GM19372 (cell line): Measurements from ENCODE around the gene IFTAP.
"Not testable (repeated sequence)": the region's sequence is repeated elsewhere in the genome, so short reads cannot be mapped to it uniquely, and the experiment has no call there.

Experiments used
- ATAC-seq: cut with Tn5 transposase; IDR thresholded peaks from one replicate; pipeline ENCODE4 v1.9.1; 2021; ENCODE audit warnings: mild to moderate bottlenecking, low read depth, moderate library complexity; ENCODE audit not compliant: unreplicated experiment

IFTAP gene, protein sequence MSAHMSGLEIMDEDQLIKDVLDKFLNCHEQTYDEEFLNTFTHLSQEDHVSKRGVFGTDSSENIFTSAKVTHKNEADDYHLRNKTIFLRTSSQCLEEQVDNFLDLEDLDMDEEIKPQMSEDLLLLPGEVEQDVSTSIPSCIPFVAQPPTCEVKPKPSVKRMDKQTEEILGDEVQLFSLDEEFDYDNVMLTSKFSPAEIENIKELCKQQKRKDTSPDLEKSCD

GRCh38 chr11:36594316-36594989 lies at the start of gene IFTAP:
Gene IFTAP (plus strand): TSS chr11:36594502. CDS start chr11:36610104, 15,602 bp downstream.
- peak; percentile 86 for ATAC-seq

GRCh38 chr11:36550385-36551115 lies 43.8 kb upstream of the IFTAP start:
- no peak for ATAC-seq

DNA sequence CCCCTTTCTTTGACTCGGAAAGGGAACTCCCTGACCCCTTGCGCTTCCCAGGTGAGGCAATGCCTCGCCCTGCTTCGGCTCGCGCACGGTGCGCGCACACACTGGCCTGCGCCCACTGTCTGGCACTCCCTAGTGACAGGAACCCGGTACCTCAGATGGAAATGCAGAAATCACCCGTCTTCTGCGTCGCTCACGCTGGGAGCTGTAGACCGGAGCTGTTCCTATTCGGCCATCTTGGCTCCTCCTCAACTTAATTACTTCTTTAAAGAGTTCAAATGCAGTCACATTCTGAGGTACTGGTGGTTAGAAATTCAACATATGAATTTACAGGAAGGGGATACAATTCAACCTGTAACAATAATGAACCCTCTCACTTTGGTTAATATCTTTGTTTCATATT lies 36.9 kb upstream of the IFTAP start:
- not testable (repeated sequence) for ATAC-seq

DNA sequence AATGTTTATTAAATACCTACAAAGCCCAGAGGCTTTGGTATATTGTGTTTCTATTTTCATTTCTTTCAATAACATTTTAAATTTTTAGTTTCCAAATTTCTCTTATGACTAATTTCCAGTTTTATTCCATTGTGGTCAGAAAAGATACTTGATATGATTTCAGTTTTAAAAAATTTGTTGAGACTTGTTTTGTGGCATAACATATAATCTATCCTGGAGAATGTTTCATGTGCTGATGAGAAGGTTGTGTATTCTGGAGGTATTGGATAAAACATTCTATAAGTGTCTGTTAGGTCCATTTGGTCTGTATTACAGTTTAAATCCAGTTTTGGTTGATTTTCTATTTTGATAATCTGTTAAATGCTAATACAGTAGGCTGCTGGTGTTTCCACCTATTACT lies 36.3 kb upstream of the IFTAP start:
- ATAC-seq: no peak

- no peak for ATAC-seq
Observed at GRCh38 chr11:36558571-36559413, 35.5 kb upstream of the IFTAP start.

- no peak for ATAC-seq
Observed at GRCh38 chr11:36564376-36565030, 29.8 kb upstream of the IFTAP start.

- ATAC-seq: no peak
Observed at GRCh38 chr11:36565031-36565610, 29.2 kb upstream of the IFTAP start.

DNA sequence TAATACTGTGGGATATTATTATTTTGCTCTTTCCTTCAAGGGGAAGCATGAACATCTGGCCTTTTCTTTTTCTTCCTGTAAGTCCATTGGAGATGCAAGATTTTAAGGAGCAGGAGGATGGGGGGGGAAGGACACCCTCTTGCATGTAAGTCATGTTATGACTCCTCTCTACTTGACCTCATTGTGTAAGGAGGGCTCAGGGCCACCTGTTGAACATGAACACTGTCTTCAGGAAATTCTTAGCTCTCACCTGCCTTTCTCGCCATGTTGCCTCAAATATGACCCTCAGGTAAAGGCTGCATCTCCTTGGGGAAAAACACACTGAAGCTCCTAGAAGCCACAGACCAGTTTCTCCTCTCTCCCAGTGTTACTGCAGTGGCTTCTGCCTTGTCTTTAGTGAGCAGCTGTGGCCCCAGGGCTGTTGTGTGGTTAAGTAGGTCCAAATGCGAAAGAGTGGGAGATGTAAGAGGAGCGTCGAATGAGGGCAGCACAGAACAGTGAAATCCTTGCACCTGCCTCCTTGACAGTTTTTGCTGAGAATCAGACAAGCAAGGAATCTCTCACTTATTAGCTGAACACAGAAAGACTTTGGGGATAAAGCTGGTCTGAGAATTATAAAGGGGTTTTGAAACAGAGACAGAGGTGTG lies 27.8 kb upstream of the IFTAP start:
- no peak for ATAC-seq

- ATAC-seq: no peak
Observed at GRCh38 chr11:36567694-36568093, 26.6 kb upstream of the IFTAP start, which contains the start of gene RAG1. Gene RAG1 (plus strand): TSS chr11:36568007. CDS start chr11:36573305, 5,298 bp downstream.

GRCh38 chr11:36569095-36569494 lies 25.2 kb upstream of the IFTAP start:
- ATAC-seq: no peak

DNA sequence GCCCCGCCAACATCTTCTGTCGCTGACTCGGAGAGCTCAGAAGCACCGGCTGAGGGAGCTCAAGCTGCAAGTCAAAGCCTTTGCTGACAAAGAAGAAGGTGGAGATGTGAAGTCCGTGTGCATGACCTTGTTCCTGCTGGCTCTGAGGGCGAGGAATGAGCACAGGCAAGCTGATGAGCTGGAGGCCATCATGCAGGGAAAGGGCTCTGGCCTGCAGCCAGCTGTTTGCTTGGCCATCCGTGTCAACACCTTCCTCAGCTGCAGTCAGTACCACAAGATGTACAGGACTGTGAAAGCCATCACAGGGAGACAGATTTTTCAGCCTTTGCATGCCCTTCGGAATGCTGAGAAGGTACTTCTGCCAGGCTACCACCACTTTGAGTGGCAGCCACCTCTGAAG lies 19.8 kb upstream of the IFTAP start:
- ATAC-seq: no peak

DNA sequence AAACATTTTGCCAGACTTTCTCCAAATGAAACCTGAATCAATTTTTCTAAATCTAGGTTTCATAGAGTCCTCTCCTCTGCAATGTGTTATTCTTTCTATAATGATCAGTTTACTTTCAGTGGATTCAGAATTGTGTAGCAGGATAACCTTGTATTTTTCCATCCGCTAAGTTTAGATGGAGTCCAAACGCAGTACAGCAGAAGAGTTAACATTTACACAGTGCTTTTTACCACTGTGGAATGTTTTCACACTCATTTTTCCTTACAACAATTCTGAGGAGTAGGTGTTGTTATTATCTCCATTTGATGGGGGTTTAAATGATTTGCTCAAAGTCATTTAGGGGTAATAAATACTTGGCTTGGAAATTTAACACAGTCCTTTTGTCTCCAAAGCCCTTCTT lies 16.9 kb upstream of the IFTAP start:
- no peak for ATAC-seq

- ATAC-seq: no peak
Observed at GRCh38 chr11:36577859-36578258, 16.4 kb upstream of the IFTAP start.

- ATAC-seq: no peak
Observed at GRCh38 chr11:36578458-36578857, 15.8 kb upstream of the IFTAP start.

DNA sequence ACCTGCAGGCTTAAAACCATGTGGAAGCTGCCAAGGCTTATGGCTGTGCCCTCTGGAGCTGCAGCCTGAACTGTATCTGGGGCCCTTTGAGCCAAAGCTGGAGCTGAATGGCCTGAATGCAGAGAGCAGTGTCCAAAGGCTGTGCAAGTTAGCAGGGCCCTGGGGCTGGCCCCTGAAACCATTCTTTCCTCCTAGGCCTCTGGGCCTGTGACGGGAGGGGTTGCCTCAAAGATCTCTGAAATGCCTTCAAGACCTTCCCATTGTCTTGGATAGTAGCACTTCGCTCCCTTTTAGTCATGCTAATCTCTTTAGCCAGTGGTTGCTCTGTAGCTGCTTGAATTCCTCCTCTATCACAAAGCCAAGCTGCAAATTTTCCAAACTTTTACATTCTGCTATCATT lies 12.8 kb upstream of the IFTAP start:
- ATAC-seq: no peak

- ATAC-seq: no peak
Observed at GRCh38 chr11:36583667-36584066, 10.6 kb upstream of the IFTAP start.

DNA sequence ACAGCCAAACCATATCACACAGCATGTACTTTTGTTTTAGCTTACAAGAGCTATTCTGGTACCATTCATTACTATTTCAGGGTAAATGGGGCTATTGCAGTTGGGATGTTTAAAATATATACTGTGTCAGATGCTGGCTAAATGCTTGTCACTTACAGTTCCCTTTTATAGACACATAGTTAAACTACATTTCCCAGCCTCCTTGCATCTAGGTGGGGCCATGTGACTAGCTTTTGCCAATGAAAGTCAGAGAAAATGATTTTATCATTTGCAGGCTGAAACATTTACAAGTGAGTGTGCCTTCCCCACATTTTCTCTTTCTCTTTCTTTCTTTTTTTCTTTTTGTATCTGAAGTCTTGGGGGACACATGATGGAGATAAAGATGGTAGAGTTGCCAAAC lies 7.8 kb upstream of the IFTAP start:
- ATAC-seq: no peak

GRCh38 chr11:36588099-36588498 lies 6.2 kb upstream of the IFTAP start:
- no peak for ATAC-seq

- no peak for ATAC-seq
Observed at GRCh38 chr11:36590513-36590912, 3.8 kb upstream of the IFTAP start.
